Caco-2 (cell line): ENCODE measurements around the gene ELMO3. TPM values are rescaled to one million over a fixed set of nuclear protein-coding genes. Genes with fewer than 3 reads are reported as not detected.
A peak's percentile ranks its signal among the peaks of the same experiment; 100 is the strongest.

Experiments
- BruUV-seq: library from RNA; stranded (reverse); fragments of 400-500 nt; replicated peaks from 2 replicates; lab custom pipeline; 2021; lab: Mats Ljungman, UMichigan
- CTCF ChIA-PET: fragments of 300-600 bp; sonication (Branson Sonifier 250); formaldehyde crosslinking; loops from one replicate; lab custom pipeline; 2022; ENCODE audit warnings: antibody characterized with exemption; lab: Charles Lee
- POLR2A ChIA-PET: fragments of 300-600 bp; sonication (Branson Sonifier 250); formaldehyde crosslinking; loops from one replicate; lab custom pipeline; 2022; ENCODE audit warnings: antibody characterized with exemption; lab: Charles Lee
- DNase-seq, 2 experiments: peaks; one replicate each; pipeline versions ENCODE4 v3.0.0 to v3.0.0-alpha.2; 2020 to 2022
- H3K27me3 ChIP-seq: replicated peaks from 2 replicates; pipeline ENCODE4 v1.6.0; 2011; ENCODE audit warnings: low read length; ENCODE audit not compliant: control insufficient read depth, insufficient read depth
- H3K36me3 ChIP-seq: 2 replicates; pipeline ENCODE4 v1.5.1; 2011; ENCODE audit warnings: low read length; ENCODE audit not compliant: control insufficient read depth, insufficient read depth
- H3K4me1 ChIP-seq: fragments of 250-450 bp; sonication (Bioruptor Pico); 2 replicates; pipeline ENCODE4 v1.5.1; 2020; ENCODE audit warnings: mild to moderate bottlenecking
- H3K4me3 ChIP-seq: 2 replicates; pipeline ENCODE4 v1.5.1; 2011; ENCODE audit warnings: low read depth, mild to moderate bottlenecking, control low read depth, low read length
- H3K9me3 ChIP-seq: fragments of 250-450 bp; sonication (Bioruptor Pico); 2 replicates; pipeline ENCODE4 v1.5.1; 2020; ENCODE audit warnings: mild to moderate bottlenecking, moderate library complexity
- H3K27ac Mint-ChIP-seq: one replicate; pipeline ENCODE4 v1.8.0; 2022; ENCODE audit warnings: mixed read lengths; ENCODE audit not compliant: unreplicated experiment
- H3K27me3 Mint-ChIP-seq: one replicate; pipeline ENCODE4 v1.8.0; 2022; ENCODE audit warnings: mixed read lengths; ENCODE audit not compliant: insufficient read depth, unreplicated experiment
- H3K36me3 Mint-ChIP-seq: one replicate; pipeline ENCODE4 v1.8.0; 2022; ENCODE audit warnings: mild to moderate bottlenecking, mixed read lengths; ENCODE audit not compliant: insufficient read depth, unreplicated experiment
- H3K4me1 Mint-ChIP-seq: one replicate; pipeline ENCODE4 v1.8.0; 2022; ENCODE audit warnings: low read depth, mixed read lengths; ENCODE audit not compliant: unreplicated experiment
- H3K4me3 Mint-ChIP-seq: one replicate; pipeline ENCODE4 v1.8.0; 2022; ENCODE audit warnings: mild to moderate bottlenecking, moderate library complexity, mixed read lengths; ENCODE audit not compliant: unreplicated experiment
- H3K9me3 Mint-ChIP-seq: one replicate; pipeline ENCODE4 v1.8.0; 2022; ENCODE audit warnings: mixed read lengths; ENCODE audit not compliant: unreplicated experiment
- intact Hi-C: fragments of 100-400 bp; cut with micrococcal nuclease; formaldehyde crosslinking; loops from one replicate; pipeline ENCODE4 v1.10.0; 2022; ENCODE audit not compliant: unreplicated experiment
- total RNA-seq: library from RNA; stranded (reverse); gene quantifications from 2 replicates; pipeline ENCODE4 v1.2.3, GENCODE V29; 2022
- TF ChIP-seq, protein P1 (sequence below), 2 experiments: fragments of 200-600 bp in 1 of 2; IDR thresholded peaks; 1 replicate in 1 of 2; 2 replicates in 1 of 2; pipeline versions ENCODE4 v1.5.1 to v1.8.0; 2011 to 2022; ENCODE audit warnings: antibody characterized with exemption in 1 of 2, control low read depth in 1 of 2, inconsistent platforms in 1 of 2, low read depth in 1 of 2, low read length in 1 of 2, mild to moderate bottlenecking in 1 of 2, moderate library complexity in 1 of 2; ENCODE audit not compliant: insufficient read depth in 1 of 2, severe bottlenecking in 1 of 2, unreplicated experiment in 1 of 2

The ELMO3 gene
- total RNA-seq, 1 experiment from 2014 or later: 27.8 TPM

DNA sequence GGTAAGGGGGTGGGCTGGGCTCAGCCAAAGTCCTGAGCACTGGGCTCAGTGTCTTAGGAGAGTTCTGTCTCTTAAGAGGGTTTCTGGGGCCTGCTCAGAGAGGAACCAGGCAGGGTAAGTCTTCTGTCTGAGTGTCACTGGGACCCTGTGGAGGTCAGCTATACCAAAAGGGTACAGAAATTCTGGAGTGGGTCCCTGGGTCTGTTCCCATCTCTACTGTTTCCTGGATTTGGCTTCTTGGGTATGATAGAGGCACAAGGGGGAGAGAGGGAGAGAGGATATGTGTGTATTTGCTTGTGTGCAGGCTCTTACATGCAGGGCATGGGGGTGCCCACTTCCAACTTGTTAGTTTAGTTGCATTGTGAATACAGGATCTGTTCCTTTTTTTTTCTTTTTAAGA is 5.4 kb upstream of the ELMO3 start:
- H3K27me3 ChIP-seq: no peaks in the 10 kb centered on the region
- H3K27me3 Mint-ChIP-seq: no peaks in the 10 kb centered on the region
- peaks cover 13% of the 10 kb centered on the region for H3K36me3 ChIP-seq
- H3K9me3 Mint-ChIP-seq: no peaks in the 10 kb centered on the region
- peak overlapping the region; percentile 90 for H3K4me3 ChIP-seq
- peak overlapping the region; percentile 25 for H3K27ac Mint-ChIP-seq
- no peaks in the 10 kb centered on the region for H3K9me3 ChIP-seq
- intact Hi-C loops: loop anchor here (2.0 kb wide), 1 partner anchor 53 kb away; the partner anchor contains the start of gene FHOD1
- ChIA-PET POLR2A (interaction anchor here (0.5 to 1.2 kb wide), 2 partner anchors 34 to 54 kb away, joined by 3 read pairs; partner anchors contain the start of gene FHOD1), CTCF (interaction anchor here (1.1 kb wide), 1 partner anchor 232 kb away, joined by 3 read pairs; the partner anchor contains the start of gene CES3)
- peak overlapping the region; percentile 77 for H3K4me3 Mint-ChIP-seq
- H3K4me1 ChIP-seq: peaks cover 24% of the 10 kb centered on the region
- peaks cover 54% of the 10 kb centered on the region for H3K36me3 Mint-ChIP-seq
- DNase-seq: no peak
- peaks cover 25% of the 10 kb centered on the region for H3K4me1 Mint-ChIP-seq
- TF ChIP-seq, protein P1, sequence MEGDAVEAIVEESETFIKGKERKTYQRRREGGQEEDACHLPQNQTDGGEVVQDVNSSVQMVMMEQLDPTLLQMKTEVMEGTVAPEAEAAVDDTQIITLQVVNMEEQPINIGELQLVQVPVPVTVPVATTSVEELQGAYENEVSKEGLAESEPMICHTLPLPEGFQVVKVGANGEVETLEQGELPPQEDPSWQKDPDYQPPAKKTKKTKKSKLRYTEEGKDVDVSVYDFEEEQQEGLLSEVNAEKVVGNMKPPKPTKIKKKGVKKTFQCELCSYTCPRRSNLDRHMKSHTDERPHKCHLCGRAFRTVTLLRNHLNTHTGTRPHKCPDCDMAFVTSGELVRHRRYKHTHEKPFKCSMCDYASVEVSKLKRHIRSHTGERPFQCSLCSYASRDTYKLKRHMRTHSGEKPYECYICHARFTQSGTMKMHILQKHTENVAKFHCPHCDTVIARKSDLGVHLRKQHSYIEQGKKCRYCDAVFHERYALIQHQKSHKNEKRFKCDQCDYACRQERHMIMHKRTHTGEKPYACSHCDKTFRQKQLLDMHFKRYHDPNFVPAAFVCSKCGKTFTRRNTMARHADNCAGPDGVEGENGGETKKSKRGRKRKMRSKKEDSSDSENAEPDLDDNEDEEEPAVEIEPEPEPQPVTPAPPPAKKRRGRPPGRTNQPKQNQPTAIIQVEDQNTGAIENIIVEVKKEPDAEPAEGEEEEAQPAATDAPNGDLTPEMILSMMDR (IDR thresholded peaks at IDR 0.05; ENCODE audit: insufficient read depth in 1 of 2, low read depth in 1 of 2, low read length in 1 of 2, severe bottlenecking in 1 of 2, unreplicated experiment in 1 of 2): no peak
- no TSS peak for BruUV-seq

DNA sequence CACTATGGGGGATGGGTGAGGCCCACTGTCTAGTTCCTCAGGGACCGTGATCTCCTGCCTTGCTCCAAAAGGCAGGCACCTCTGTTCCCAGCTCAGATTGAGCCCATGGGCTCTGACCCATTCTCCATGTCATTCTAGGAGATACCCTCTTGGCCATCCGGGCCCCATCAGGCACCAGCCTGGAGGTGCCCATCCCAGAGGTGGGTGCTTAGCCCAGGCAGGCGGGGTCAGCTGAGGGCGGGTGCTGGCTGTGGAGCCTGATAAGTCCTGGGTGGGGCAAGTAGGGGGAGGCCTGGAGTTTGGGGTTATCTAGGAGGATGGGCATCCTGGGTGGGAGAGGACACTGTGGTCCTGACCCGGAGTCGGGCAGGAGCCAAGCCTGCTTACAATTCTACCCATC is 4.7 kb upstream of the ELMO3 start:
- no peaks in the 10 kb centered on the region for H3K27me3 Mint-ChIP-seq
- TF ChIP-seq, protein P1 (IDR thresholded peaks at IDR 0.05; ENCODE audit: insufficient read depth in 1 of 2, low read depth in 1 of 2, low read length in 1 of 2, severe bottlenecking in 1 of 2, unreplicated experiment in 1 of 2): no peak
- peak overlapping the region; percentile 25 for H3K27ac Mint-ChIP-seq
- ChIA-PET CTCF (no interaction called here), POLR2A (interaction anchor here (0.5 kb wide), 1 partner anchor 35 kb away, joined by 3 read pairs; no protein-coding TSS in a partner anchor)
- BruUV-seq: no TSS peak
- intact Hi-C loops: no loop called here
- no peak for DNase-seq
- H3K9me3 Mint-ChIP-seq: no peaks in the 10 kb centered on the region
- H3K4me1 Mint-ChIP-seq: peaks cover 25% of the 10 kb centered on the region
- H3K36me3 Mint-ChIP-seq: peaks cover 56% of the 10 kb centered on the region
- H3K4me3 Mint-ChIP-seq: peak overlapping the region; percentile 77
- H3K9me3 ChIP-seq: no peaks in the 10 kb centered on the region
- no peak overlapping the region for H3K4me3 ChIP-seq
- peaks cover 28% of the 10 kb centered on the region for H3K4me1 ChIP-seq
- H3K27me3 ChIP-seq: no peaks in the 10 kb centered on the region
- H3K36me3 ChIP-seq: peaks cover 13% of the 10 kb centered on the region

DNA sequence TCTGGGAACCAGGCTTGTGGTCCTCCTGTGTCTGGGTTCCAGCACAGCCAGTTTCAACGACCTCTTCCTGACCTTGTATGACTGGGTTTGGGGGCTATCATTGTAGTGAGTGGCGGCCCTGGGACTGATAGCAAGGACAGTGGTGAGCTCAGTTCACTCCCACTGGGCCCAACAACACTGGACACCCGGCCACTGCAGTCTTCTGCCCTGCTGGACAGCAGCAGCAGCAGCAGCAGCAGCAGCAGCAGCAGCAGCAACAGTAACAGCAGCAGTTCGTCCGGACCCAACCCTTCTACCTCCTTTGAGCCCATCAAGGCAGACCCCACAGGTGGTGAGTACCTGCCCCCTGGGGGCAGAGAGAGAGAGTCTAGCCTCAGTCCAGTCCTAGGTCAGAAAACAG is 3.3 kb upstream of the ELMO3 start:
- Histone ChIP-seq H3K4me1 (peaks cover 35% of the 10 kb centered on the region), H3K36me3 (peaks cover 13% of the 10 kb centered on the region), H3K9me3 (no peaks in the 10 kb centered on the region), H3K27me3 (no peaks in the 10 kb centered on the region), H3K4me3 (no peak overlapping the region)
- intact Hi-C loops: no loop called here
- no peaks in the 10 kb centered on the region for H3K27me3 Mint-ChIP-seq
- no peak overlapping the region for H3K4me3 Mint-ChIP-seq
- CTCF ChIA-PET: interaction anchor here (1.0 kb wide), 1 partner anchor 10 kb away, joined by 6 read pairs; no protein-coding TSS in a partner anchor
- H3K36me3 Mint-ChIP-seq: peaks cover 68% of the 10 kb centered on the region
- DNase-seq: no peak
- TF ChIP-seq, protein P1 (IDR thresholded peaks at IDR 0.05; ENCODE audit: insufficient read depth in 1 of 2, low read depth in 1 of 2, low read length in 1 of 2, severe bottlenecking in 1 of 2, unreplicated experiment in 1 of 2): no peak
- no peak overlapping the region for H3K27ac Mint-ChIP-seq
- no TSS peak for BruUV-seq
- POLR2A ChIA-PET: no interaction called here
- H3K9me3 Mint-ChIP-seq: no peaks in the 10 kb centered on the region
- H3K4me1 Mint-ChIP-seq: peaks cover 32% of the 10 kb centered on the region
